ENCODE measurements around the gene CCND1.

DNA sequence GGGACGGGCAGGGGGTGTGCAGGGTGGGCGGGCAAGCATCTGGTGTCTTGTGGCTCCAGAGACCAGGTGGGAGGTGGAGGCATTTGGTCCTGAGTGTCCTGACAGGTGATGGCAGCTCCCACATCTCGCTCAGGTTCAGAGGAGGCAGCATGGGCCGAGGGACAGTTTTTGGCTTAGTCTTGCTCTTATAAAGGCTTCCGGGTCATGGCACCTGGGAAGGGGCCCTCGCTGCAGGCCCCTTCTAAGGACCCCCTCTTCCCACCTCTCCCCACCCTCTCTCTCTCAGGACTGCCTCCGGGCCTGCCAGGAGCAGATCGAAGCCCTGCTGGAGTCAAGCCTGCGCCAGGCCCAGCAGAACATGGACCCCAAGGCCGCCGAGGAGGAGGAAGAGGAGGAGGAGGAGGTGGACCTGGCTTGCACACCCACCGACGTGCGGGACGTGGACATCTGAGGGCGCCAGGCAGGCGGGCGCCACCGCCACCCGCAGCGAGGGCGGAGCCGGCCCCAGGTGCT lies 9.9 kb downstream of the CCND1 start:
- TF ChIP-seq, protein P1, sequence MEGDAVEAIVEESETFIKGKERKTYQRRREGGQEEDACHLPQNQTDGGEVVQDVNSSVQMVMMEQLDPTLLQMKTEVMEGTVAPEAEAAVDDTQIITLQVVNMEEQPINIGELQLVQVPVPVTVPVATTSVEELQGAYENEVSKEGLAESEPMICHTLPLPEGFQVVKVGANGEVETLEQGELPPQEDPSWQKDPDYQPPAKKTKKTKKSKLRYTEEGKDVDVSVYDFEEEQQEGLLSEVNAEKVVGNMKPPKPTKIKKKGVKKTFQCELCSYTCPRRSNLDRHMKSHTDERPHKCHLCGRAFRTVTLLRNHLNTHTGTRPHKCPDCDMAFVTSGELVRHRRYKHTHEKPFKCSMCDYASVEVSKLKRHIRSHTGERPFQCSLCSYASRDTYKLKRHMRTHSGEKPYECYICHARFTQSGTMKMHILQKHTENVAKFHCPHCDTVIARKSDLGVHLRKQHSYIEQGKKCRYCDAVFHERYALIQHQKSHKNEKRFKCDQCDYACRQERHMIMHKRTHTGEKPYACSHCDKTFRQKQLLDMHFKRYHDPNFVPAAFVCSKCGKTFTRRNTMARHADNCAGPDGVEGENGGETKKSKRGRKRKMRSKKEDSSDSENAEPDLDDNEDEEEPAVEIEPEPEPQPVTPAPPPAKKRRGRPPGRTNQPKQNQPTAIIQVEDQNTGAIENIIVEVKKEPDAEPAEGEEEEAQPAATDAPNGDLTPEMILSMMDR (IDR thresholded peaks at IDR 0.05 in 8 of 11, conservative IDR thresholded peaks at IDR 0.05 in 3 of 11): no peak
- no peak for TF ChIP-seq POLR2A (IDR thresholded peaks at IDR 0.05)
